Fibroblast of pulmonary artery (primary cell): ENCODE results near the gene KCTD3.

Experiments used
- DNase-seq: peaks from one replicate; pipeline ENCODE4 v3.0.0-alpha.2; 2010; ENCODE audit warnings: low read depth
- H3K4me3 ChIP-seq: replicated peaks from 2 replicates; pipeline ENCODE4 v1.5.1; 2011; ENCODE audit warnings: low read depth, mild to moderate bottlenecking, control low read depth, low read length, moderate library complexity
- TF ChIP-seq, protein P1 (sequence below): IDR thresholded peaks from 2 replicates; pipeline ENCODE4 v1.5.1; 2011; ENCODE audit warnings: mild to moderate bottlenecking, control low read depth, low read length, inconsistent platforms; ENCODE audit errors: missing control alignments

KCTD3 gene

DNA sequence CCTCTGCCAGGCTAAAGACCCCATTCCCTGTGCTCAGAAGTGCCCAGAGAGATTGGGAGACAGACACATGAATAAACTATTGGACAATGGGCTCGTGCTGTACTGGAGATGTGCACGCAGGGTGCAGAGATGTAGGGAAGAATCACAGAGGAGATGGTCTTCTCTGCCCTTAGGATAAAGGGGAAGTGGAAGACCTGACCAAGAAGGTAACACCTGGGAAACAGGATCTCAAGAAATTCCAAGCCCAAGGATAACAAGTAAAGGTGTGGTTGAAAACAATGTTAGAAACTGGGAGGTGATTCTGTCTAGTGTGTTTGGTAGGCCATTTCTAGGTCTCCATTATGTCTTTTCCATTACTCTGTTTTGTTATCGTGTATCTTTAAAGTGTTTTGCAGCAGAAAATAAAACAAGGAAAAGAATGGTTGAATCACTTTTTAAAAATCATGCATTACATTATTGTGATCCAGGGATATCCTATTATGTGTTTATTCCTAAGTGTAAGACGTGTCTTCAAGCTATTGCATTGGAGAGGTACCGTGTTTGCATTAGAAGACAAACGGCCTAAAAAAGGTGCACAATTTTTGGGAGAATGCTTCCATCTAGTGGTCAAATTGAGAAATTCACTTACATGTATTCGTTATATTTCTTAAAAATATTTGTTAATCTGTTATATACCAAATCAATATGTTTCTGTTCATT is 40.8 kb upstream of the KCTD3 start:
- no peak overlapping the region for H3K4me3 ChIP-seq
- DNase-seq = peak; percentile 74
- TF ChIP-seq, protein P1, sequence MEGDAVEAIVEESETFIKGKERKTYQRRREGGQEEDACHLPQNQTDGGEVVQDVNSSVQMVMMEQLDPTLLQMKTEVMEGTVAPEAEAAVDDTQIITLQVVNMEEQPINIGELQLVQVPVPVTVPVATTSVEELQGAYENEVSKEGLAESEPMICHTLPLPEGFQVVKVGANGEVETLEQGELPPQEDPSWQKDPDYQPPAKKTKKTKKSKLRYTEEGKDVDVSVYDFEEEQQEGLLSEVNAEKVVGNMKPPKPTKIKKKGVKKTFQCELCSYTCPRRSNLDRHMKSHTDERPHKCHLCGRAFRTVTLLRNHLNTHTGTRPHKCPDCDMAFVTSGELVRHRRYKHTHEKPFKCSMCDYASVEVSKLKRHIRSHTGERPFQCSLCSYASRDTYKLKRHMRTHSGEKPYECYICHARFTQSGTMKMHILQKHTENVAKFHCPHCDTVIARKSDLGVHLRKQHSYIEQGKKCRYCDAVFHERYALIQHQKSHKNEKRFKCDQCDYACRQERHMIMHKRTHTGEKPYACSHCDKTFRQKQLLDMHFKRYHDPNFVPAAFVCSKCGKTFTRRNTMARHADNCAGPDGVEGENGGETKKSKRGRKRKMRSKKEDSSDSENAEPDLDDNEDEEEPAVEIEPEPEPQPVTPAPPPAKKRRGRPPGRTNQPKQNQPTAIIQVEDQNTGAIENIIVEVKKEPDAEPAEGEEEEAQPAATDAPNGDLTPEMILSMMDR = peak; percentile 50

DNA sequence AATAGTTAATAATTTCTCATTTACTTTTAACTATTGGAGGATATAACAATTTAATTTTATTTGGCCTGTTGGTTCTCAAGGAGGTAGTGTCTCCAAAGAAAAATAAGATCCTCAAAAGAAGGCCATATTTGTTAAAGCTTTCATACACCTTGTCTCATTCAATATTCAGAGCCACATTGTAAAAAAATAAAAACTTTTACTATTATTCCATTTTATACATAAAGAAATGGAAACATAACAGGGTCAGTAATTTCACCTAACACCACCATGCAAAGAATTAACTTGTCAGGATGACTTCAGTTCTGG is 40.3 kb upstream of the KCTD3 start:
- no peak overlapping the region for H3K4me3 ChIP-seq
- TF ChIP-seq, protein P1 = no peak
- no peak for DNase-seq

DNA sequence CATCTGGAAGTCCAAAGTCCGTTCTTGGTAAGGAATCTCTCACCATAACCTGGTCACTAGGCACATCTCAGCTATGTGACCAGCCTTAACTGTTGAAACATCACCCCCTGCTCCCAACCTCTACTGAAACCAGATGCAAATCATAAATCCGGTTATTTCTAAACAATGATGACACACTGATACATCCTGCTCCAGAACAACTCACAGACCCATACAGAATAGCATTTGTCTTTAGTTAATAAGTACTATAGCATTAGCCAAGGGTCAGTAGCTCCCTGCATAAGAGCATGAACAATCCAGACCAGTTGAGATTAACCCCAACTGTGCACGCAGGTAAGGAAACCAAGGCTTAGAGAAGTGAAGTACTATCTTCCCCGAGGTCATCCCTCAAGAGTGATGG is 38.0 kb upstream of the KCTD3 start:
- no peak overlapping the region for H3K4me3 ChIP-seq
- DNase-seq = no peak
- TF ChIP-seq, protein P1 = no peak

DNA sequence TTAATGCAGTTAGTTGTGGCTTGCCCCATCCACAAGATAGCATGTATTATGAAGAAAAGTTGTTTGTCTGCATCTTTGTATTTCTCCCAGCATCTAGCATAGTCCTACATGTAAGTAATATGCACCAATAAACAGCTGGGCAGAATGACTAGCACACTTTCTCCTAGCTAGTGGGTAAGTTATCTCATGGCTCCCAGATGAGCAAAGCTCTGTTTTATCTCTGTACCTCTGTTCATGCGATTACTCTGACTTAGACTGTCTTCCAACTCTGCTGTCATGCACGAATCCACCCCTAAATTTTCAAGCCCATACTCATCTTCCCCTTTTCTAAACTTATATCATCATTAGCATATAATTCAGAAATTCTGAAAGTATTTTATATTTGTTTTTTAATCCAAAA is 37.5 kb upstream of the KCTD3 start:
- no peak for DNase-seq
- no peak overlapping the region for H3K4me3 ChIP-seq
- TF ChIP-seq, protein P1 = no peak

DNA sequence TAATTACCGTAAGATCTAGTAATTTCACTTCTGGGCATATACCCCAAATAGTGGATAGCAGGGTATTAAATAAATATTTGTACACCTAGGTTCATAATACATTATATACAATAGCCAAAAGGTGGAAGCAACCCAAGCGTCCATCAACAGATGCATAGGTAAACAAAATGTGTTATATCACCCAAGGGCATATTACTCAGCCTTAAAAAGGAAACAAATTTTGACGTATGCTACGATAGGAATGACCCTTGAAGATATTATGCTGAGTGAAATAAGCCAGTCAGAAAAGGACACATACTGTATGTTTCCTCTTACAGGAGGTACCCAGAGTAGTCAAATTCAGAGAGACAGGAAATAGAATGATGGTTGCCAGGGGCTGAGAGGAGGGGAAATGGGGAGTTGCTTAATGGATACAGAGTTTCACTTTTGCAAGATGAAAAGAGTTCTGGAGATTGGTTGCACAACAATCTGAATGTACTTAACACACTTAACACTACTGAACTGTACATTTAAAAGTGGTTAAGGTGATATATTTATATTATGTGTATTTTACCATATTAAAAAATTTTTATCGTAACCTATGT is 36.6 kb upstream of the KCTD3 start:
- TF ChIP-seq, protein P1 = no peak
- peak; percentile 18 for DNase-seq

DNA sequence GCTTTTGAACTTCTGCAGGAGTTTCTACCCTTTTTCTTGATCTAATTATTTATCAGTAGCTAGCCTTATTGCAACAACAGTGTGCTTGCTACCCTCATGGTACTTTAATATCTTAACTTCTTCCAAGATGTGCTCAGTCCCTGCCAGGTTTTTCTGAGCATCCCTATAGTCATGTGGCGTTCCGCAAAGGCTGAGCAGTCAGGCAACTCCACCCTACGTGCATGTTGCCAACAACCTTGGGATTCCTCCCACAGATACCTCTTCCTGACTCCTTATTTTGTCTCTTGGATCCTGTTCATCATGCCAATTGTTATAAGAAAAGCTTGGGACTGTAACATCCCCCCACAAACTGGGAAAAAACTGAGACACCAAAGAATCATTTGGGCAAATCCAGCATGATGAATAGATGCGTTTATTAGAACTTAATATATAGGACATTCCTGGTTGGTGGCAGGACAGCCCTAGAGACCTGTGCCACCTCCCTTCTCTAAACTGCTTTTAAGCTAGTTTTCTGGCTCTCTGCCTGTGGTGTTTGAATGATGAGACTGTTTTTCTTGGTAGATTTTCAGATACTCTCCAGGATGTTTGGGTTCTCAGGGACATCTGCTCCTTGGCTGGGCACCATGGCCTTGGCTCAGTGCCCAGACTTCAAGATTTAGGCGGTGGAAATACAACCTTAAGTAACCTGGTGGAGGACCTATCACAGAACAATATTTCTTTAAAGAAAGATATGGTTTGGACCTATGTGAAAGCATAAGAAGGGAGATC is 27.1 kb upstream of the KCTD3 start:
- no peak overlapping the region for H3K4me3 ChIP-seq
- TF ChIP-seq, protein P1 = no peak
- DNase-seq = peak; percentile 51

More for the DNA sequence above, 36.6 kb upstream of the KCTD3 start:
- no peak overlapping the region for H3K4me3 ChIP-seq
